H1 (cell line): ENCODE measurements around the gene FXYD3. TPM values are rescaled to one million over a fixed set of nuclear protein-coding genes. Genes with fewer than 3 reads are reported as not detected.
A peak's percentile ranks its signal among the peaks of the same experiment; 100 is the strongest.

Experiments used
- CTCF ChIA-PET: fragments of 300-600 bp; sonication (Branson Sonifier 250); formaldehyde crosslinking; loops from one replicate; lab custom pipeline; 2021; ENCODE audit not compliant: partially characterized antibody; lab: Charles Lee
- POLR2A ChIA-PET: fragments of 300-600 bp; sonication (Branson Sonifier 250); formaldehyde crosslinking; loops from one replicate; lab custom pipeline; 2021; ENCODE audit warnings: inconsistent platforms; ENCODE audit not compliant: partially characterized antibody; lab: Charles Lee
- DNase-seq, 2 experiments: peaks; one replicate each; pipeline versions ENCODE4 v3.0.0 to v3.0.0-alpha.2; 2010 to 2022; ENCODE audit warnings: low spot score in 2 of 2, low read depth in 1 of 2, mixed read lengths in 1 of 2
- FAIRE-seq: peaks from 2 replicates; lab custom pipeline; 2011; peaks lifted over from hg19 to GRCh38; lab: Jason Lieb, UNC
- H2AFZ ChIP-seq: 2 replicates; pipeline ENCODE4 v1.8.1; 2012; ENCODE audit warnings: low read length, inconsistent platforms
- H2AK5ac ChIP-seq: 2 replicates; pipeline ENCODE4 v1.6.1; 2013; ENCODE audit warnings: low read depth, low read length
- H2BK120ac ChIP-seq: replicated peaks from 2 replicates; pipeline ENCODE3; 2013; ENCODE audit warnings: low read depth, low read length, inconsistent platforms
- H2BK12ac ChIP-seq: 2 replicates; pipeline ENCODE4 v1.6.1; 2013; ENCODE audit warnings: low read depth, low read length
- H2BK15ac ChIP-seq: 2 replicates; pipeline ENCODE4 v1.6.1; 2013; ENCODE audit warnings: low read length
- H2BK20ac ChIP-seq: 2 replicates; pipeline ENCODE4 v1.6.1; 2013; ENCODE audit warnings: low read length
- H2BK5ac ChIP-seq: 2 replicates; pipeline ENCODE4 v1.6.1; 2013; ENCODE audit warnings: low read depth, low read length
- H3K14ac ChIP-seq: 2 replicates; pipeline ENCODE4 v1.6.1; 2013; ENCODE audit warnings: inconsistent platforms; ENCODE audit not compliant: insufficient read length
- H3K18ac ChIP-seq: 2 replicates; pipeline ENCODE4 v1.6.1; 2013; ENCODE audit warnings: low read length; ENCODE audit errors: extremely low read depth
- H3K23ac ChIP-seq: 2 replicates; pipeline ENCODE4 v1.6.1; 2013; ENCODE audit warnings: inconsistent platforms; ENCODE audit not compliant: insufficient read length
- H3K23me2 ChIP-seq: 2 replicates; pipeline ENCODE4 v1.6.1; 2013; ENCODE audit warnings: low read depth, low read length
- H3K27ac ChIP-seq: 2 replicates; pipeline ENCODE4 v1.6.1; 2011; ENCODE audit warnings: low read depth, low read length, inconsistent platforms
- H3K27me3 ChIP-seq, 4 experiments: replicated peaks in 1 of 4; 1 replicate in 1 of 4; 2 replicates in 3 of 4; pipeline versions ENCODE4 v1.6.1 to v1.8.1; 2011 to 2013; ENCODE audit warnings: low read length in 3 of 4, mild to moderate bottlenecking in 3 of 4, inconsistent platforms in 2 of 4, mixed read lengths in 2 of 4, moderate library complexity in 1 of 4; ENCODE audit not compliant: control insufficient read depth in 3 of 4, insufficient read depth in 3 of 4; ENCODE audit errors: extremely low read depth in 1 of 4
- H3K36me3 ChIP-seq, 4 experiments: 2 replicates each; pipeline versions ENCODE4 v1.6.1 to v1.8.1; 2011 to 2013; ENCODE audit warnings: mild to moderate bottlenecking in 4 of 4, low read length in 3 of 4, moderate library complexity in 2 of 4, control low read depth in 1 of 4, inconsistent platforms in 1 of 4; ENCODE audit not compliant: insufficient read depth in 4 of 4, control insufficient read depth in 2 of 4
- H3K4ac ChIP-seq: replicated peaks from 2 replicates; pipeline ENCODE3; 2013; ENCODE audit warnings: low read length, low read depth, mixed read lengths, inconsistent platforms; ENCODE audit not compliant: insufficient read length
- H3K4me1 ChIP-seq, 4 experiments: replicated peaks in 1 of 4; 1 replicate in 1 of 4; 2 replicates in 3 of 4; pipeline versions ENCODE4 v1.6.1 to v1.8.1; 2011 to 2013; ENCODE audit warnings: low read length in 3 of 4, inconsistent platforms in 2 of 4, mixed read lengths in 1 of 4; ENCODE audit not compliant: insufficient read depth in 4 of 4, control insufficient read depth in 3 of 4
- H3K4me2 ChIP-seq, 2 experiments: 2 replicates each; pipeline versions ENCODE4 v1.6.1 to v1.8.1; 2011 to 2013; ENCODE audit warnings: low read depth in 2 of 2, low read length in 2 of 2, control low read depth in 1 of 2, inconsistent platforms in 1 of 2, mild to moderate bottlenecking in 1 of 2; ENCODE audit not compliant: insufficient read depth in 1 of 2
- H3K4me3 ChIP-seq, 4 experiments: fragments of 200-600, 300-600 bp in 1 of 4; sonication (generic), shearing (Covaris generic), sonication (Bioruptor Twin) in 1 of 4; 2 replicates each; pipeline versions ENCODE4 v1.5.1 to v1.8.1; 2011 to 2016; ENCODE audit warnings: low read length in 4 of 4, low read depth in 3 of 4, control low read depth in 2 of 4, inconsistent platforms in 2 of 4, mild to moderate bottlenecking in 2 of 4, mixed read lengths in 1 of 4, moderate library complexity in 1 of 4; ENCODE audit not compliant: insufficient read depth in 2 of 4; ENCODE audit errors: extremely low read depth in 1 of 4
- H3K56ac ChIP-seq: replicated peaks from 2 replicates; pipeline ENCODE3; 2013; ENCODE audit warnings: low read depth, mild to moderate bottlenecking, mixed read lengths, low read length, inconsistent platforms; ENCODE audit not compliant: insufficient read length
- H3K79me1 ChIP-seq: 2 replicates; pipeline ENCODE4 v1.6.1; 2013; ENCODE audit warnings: low read depth, low read length, control low read depth
- H3K79me2 ChIP-seq, 2 experiments: 2 replicates each; pipeline versions ENCODE4 v1.6.1 to v1.8.1; 2012 to 2013; ENCODE audit warnings: low read length in 2 of 2, mild to moderate bottlenecking in 2 of 2, inconsistent platforms in 1 of 2; ENCODE audit not compliant: insufficient read depth in 2 of 2, control insufficient read depth in 1 of 2
- H3K9ac ChIP-seq, 4 experiments: replicated peaks in 1 of 4; 1 replicate in 1 of 4; 2 replicates in 3 of 4; pipeline versions ENCODE4 v1.6.1 to v1.8.1; 2011 to 2013; ENCODE audit warnings: low read depth in 3 of 4, low read length in 3 of 4, control low read depth in 2 of 4, mild to moderate bottlenecking in 2 of 4, moderate library complexity in 2 of 4, inconsistent platforms in 1 of 4; ENCODE audit errors: extremely low read depth in 1 of 4
- H3K9me3 ChIP-seq, 2 experiments: 2 replicates each; pipeline versions ENCODE4 v1.6.1 to v1.8.1; 2012 to 2013; ENCODE audit warnings: mild to moderate bottlenecking in 2 of 2, moderate library complexity in 2 of 2, control low read depth in 1 of 2, inconsistent platforms in 1 of 2, low read depth in 1 of 2, low read length in 1 of 2, mixed read lengths in 1 of 2; ENCODE audit not compliant: insufficient read depth in 2 of 2
- H4K20me1 ChIP-seq, 2 experiments: replicated peaks in 1 of 2; 2 replicates each; pipeline versions ENCODE3 to v1.8.1; 2011 to 2013; ENCODE audit warnings: inconsistent platforms in 2 of 2, low read length in 2 of 2, mild to moderate bottlenecking in 1 of 2; ENCODE audit not compliant: insufficient read depth in 2 of 2, control insufficient read depth in 1 of 2
- H4K5ac ChIP-seq: 2 replicates; pipeline ENCODE4 v1.6.1; 2013; ENCODE audit warnings: low read length, low read depth, mixed read lengths, inconsistent platforms; ENCODE audit not compliant: insufficient read length
- H4K8ac ChIP-seq: 2 replicates; pipeline ENCODE4 v1.8.0; 2013; ENCODE audit warnings: mild to moderate bottlenecking, moderate library complexity, low read length, inconsistent platforms; ENCODE audit not compliant: insufficient read depth; ENCODE audit errors: extremely low read depth
- H4K91ac ChIP-seq: replicated peaks from 2 replicates; pipeline ENCODE3; 2013; ENCODE audit warnings: low read length, mixed read lengths, inconsistent platforms; ENCODE audit not compliant: insufficient read length
- BACH1 ChIP-seq: IDR thresholded peaks from 2 replicates; pipeline ENCODE4 v1.6.1; 2012; ENCODE audit warnings: low read length, improper control_type of control experiment
- HDAC2 ChIP-seq, 2 experiments: fragments of 300-600 bp in 1 of 2; sonication (generic) in 1 of 2; IDR thresholded peaks; 2 replicates each; pipeline ENCODE4 v1.6.1; 2011 to 2012; ENCODE audit warnings: low read depth in 2 of 2, low read length in 2 of 2, mild to moderate bottlenecking in 2 of 2, moderate library complexity in 2 of 2, borderline replicate concordance in 1 of 2, inconsistent platforms in 1 of 2
- MAX ChIP-seq: IDR thresholded peaks from 2 replicates; pipeline ENCODE4 v1.6.1; 2012; ENCODE audit warnings: inconsistent platforms
- PHF8 ChIP-seq: fragments of 200-600 bp; sonication (generic); conservative IDR thresholded peaks from 2 replicates; pipeline ENCODE4 v1.7.1; 2012; ENCODE audit warnings: low read depth, mild to moderate bottlenecking, inconsistent platforms, low read length, moderate library complexity
- POLR2AphosphoS5 ChIP-seq: IDR thresholded peaks from 2 replicates; pipeline ENCODE4 v1.6.1; 2011; ENCODE audit warnings: low read depth, low read length
- RFX5 ChIP-seq: IDR thresholded peaks from 2 replicates; pipeline ENCODE4 v1.6.1; 2011; ENCODE audit warnings: low read depth, low read length, improper control_type of control experiment, borderline replicate concordance
- TBP ChIP-seq: IDR thresholded peaks from 2 replicates; pipeline ENCODE4 v1.6.1; 2011; ENCODE audit warnings: low read depth, low read length, improper control_type of control experiment
- WGBS, 2 experiments: shearing (Covaris generic) in 1 of 2; methylation state at CpG; one replicate each; pipeline versions ENCODE4 v1.1.6 to v1.1.7; 2013 to 2015; ENCODE audit warnings: low lambda C conversion rate in 2 of 2, mixed read lengths in 2 of 2, inconsistent platforms in 1 of 2, low coverage in 1 of 2, missing lambda C conversion rate in 1 of 2; ENCODE audit not compliant: insufficient replicate concordance in 2 of 2, insufficient coverage in 1 of 2, insufficient read length in 1 of 2; ENCODE audit errors: extremely low coverage in 1 of 2, missing lambda C conversion rate in 1 of 2; 5-methylcytosine and 5-hydroxymethylcytosine counted together
- polyA plus RNA-seq, 7 experiments: library from polyadenylated mRNA; depleted of rRNA in 3 of 7; stranded (reverse) in 5 of 7; unstranded in 2 of 7; fragments of >200 nt in 5 of 7; fragments of 200-250 nt in 2 of 7; gene quantifications; 1 replicate in 5 of 7; 2 replicates in 1 of 7; 4 replicates in 1 of 7; pipeline versions ENCODE4 v1.2.1 to v1.2.3, GENCODE V29; 2011 to 2013; ENCODE audit warnings: missing spikeins in 2 of 7, mixed read lengths in 2 of 7
- total RNA-seq: library from RNA; stranded (reverse); fragmentation: NEBNext Ultra II Directional; extraction: Animal tissue kit (Norgen Biotek cat#: 25700); gene quantifications from 2 replicates; pipeline ENCODE4 v1.2.1, GENCODE V29; 2021
- TF ChIP-seq, protein P1 (sequence below), 3 experiments: IDR thresholded peaks; 1 replicate in 2 of 3; 2 replicates in 1 of 3; pipeline versions ENCODE4 v1.5.1 to v1.6.1; 2011; ENCODE audit warnings: low read length in 3 of 3, mild to moderate bottlenecking in 3 of 3, inconsistent platforms in 2 of 3, low read depth in 1 of 3, moderate library complexity in 1 of 3; ENCODE audit not compliant: insufficient read depth in 1 of 3; ENCODE audit errors: control extremely low read depth in 1 of 3

Gene FXYD3
- total and polyA plus RNA-seq, 2 of the 8 experiments (the other 6 are each of a cell fraction or from before 2014, with no cell fraction given), result 0.33 TPM; not detected in 1

DNA sequence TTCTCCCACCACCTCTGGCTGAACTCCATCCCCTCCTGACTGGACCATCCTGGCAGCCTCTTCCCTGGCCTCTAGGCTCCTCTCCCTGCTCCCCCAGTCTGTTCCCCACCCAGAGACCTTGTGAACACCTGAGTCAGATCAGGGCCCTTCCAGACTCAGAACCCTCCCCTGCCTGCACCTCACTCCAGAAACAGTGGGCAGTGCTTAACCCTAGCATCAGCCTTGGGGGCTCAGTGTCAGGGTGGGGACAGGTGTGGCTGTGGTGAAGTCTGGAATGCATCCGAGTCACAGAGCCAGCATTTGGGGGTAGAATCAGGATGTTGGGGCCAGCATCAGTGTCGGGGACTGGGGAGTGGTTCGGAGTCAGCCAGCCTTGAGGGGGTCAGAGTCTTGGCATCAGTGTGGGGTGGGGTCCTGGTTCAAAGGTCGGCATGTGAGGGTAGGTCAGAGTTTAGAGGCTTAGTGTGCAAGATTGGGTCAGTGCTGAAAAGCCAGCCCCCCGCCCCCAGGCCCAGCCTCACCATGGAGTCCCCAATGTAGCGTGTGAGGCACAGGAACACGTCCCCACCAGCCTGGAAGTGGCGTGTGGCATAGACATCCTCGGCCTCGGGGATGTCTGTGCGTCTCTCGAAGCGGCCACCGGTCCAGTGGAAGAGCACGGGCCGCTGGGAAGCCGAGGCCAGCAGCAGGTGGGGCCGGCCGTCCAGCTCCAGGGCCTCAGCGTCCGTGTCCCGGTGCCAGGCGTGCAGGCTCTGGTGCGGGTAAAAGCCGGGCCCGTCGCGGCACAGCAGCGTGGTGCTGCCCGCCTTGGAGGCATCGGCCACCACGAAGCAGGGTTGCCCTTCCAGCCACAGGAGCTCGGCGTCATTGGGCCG, 10.4 kb downstream of the FXYD3 start:
- Histone ChIP-seq H4K5ac (no peak overlapping the region), H2AK5ac (peak overlapping the region; percentile 70; the same call in 1 of the 2 replicates), H4K91ac (no peak overlapping the region), H2BK5ac (no peak overlapping the region), H2BK120ac (no peak overlapping the region), H4K8ac (no peak overlapping the region; the same call in 1 of the 2 replicates), H3K79me2 (no peaks in the 10 kb centered on the region), H3K23me2 (no peaks in the 10 kb centered on the region), H2BK12ac (peak overlapping the region; percentile 7; the same call in 1 of the 2 replicates), H2BK15ac (peak overlapping the region; percentile 19; the same call in 1 of the 2 replicates), H3K79me1 (no peaks in the 10 kb centered on the region), H3K27me3 (no peaks in the 10 kb centered on the region; a peak in 1 of 7 replicates), H3K4ac (no peak overlapping the region), H3K4me1 (peaks cover 2 to 9% (median 6%) of the 10 kb centered on the region in 4 experiments; a peak in 5 of 7 replicates), H3K27ac (no peak overlapping the region; the same call in 1 of the 2 replicates), H4K20me1 (no peaks in the 10 kb centered on the region), H3K4me3 (no peak overlapping the region), H2AFZ (no peak overlapping the region), H3K9me3 (no peaks in the 10 kb centered on the region), H3K36me3 (no peaks in the 10 kb centered on the region), H3K9ac (no peak overlapping the region), H3K4me2 (no peak overlapping the region), H3K14ac (no peak overlapping the region), H3K56ac (no peak overlapping the region), H2BK20ac (0 out of 2 replicates have a peak overlapping the region, but pooled peaks have one; percentile 9), H3K18ac (no peak overlapping the region; the same call in 1 of the 2 replicates), H3K23ac (no peak overlapping the region)
- no peak for FAIRE-seq
- no peak for DNase-seq
- CTCF ChIA-PET, result interaction anchor here (1.6 to 3.1 kb wide), 4 partner anchors 11 to 16 kb away, joined by 6 to 22 read pairs (median 16); partner anchors contain the start of genes FXYD1, FXYD3 and LGI4
- WGBS, 2 experiments, result 92% methylated on average over 17 of the region's 35 CpGs; no CpG with 5 or more reads in 1 of the 2 experiments
- POLR2A ChIA-PET, result interaction anchor here (1.1 to 2.3 kb wide), 5 partner anchors 10 to 75 kb away, joined by 3 to 7 read pairs (median 4); partner anchors contain the start of genes FXYD3 and FXYD5
- no peak for TF ChIP-seq POLR2AphosphoS5
- TF ChIP-seq, protein P1, sequence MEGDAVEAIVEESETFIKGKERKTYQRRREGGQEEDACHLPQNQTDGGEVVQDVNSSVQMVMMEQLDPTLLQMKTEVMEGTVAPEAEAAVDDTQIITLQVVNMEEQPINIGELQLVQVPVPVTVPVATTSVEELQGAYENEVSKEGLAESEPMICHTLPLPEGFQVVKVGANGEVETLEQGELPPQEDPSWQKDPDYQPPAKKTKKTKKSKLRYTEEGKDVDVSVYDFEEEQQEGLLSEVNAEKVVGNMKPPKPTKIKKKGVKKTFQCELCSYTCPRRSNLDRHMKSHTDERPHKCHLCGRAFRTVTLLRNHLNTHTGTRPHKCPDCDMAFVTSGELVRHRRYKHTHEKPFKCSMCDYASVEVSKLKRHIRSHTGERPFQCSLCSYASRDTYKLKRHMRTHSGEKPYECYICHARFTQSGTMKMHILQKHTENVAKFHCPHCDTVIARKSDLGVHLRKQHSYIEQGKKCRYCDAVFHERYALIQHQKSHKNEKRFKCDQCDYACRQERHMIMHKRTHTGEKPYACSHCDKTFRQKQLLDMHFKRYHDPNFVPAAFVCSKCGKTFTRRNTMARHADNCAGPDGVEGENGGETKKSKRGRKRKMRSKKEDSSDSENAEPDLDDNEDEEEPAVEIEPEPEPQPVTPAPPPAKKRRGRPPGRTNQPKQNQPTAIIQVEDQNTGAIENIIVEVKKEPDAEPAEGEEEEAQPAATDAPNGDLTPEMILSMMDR (IDR thresholded peaks at IDR 0.05; ENCODE audit: control extremely low read depth in 1 of 3, insufficient read depth in 1 of 3, low read depth in 1 of 3, low read length in 3 of 3), result no peak
- TF ChIP-seq TBP, result no peak
- no peak for TF ChIP-seq MAX
- TF ChIP-seq RFX5, result no peak
- TF ChIP-seq HDAC2 (IDR thresholded peaks at IDR 0.05; ENCODE audit: borderline replicate concordance in 1 of 2, low read depth in 2 of 2, low read length in 2 of 2), result no peak
- no peak for TF ChIP-seq PHF8
- no peak for TF ChIP-seq BACH1
